ENCODE data around the gene LSR.
"Not testable (repeated sequence)": the region's sequence is repeated elsewhere in the genome, so short reads cannot be mapped to it uniquely, and the experiment has no call there.

LSR gene

GRCh38 chr19:35226748-35227147 is 22.1 kb upstream of the LSR start:
- DNase-seq (ENCODE audit: low read depth), result no peak
- no peak for TF ChIP-seq MYC (IDR thresholded peaks at IDR 0.05; ENCODE audit: low read depth, low read length)
- no peak overlapping the region for H3K4me3 ChIP-seq (ENCODE audit: low read depth, low read length)

GRCh38 chr19:35228177-35228930 is 20.4 kb upstream of the LSR start, which contains the start of gene FAM187B:
FAM187B (minus strand) TSS chr19:35228739; CDS start chr19:35228680, 59 bp downstream.
- TF ChIP-seq MYC (IDR thresholded peaks at IDR 0.05; ENCODE audit: low read depth, low read length), result no peak
- no peak for TF ChIP-seq CTCF (IDR thresholded peaks at IDR 0.05; ENCODE audit: low read depth, low read length)
- no peak for TF ChIP-seq MAX (IDR thresholded peaks at IDR 0.05; ENCODE audit: low read depth, low read length)
- no peak for TF ChIP-seq POLR2A (IDR thresholded peaks at IDR 0.05; ENCODE audit: extremely low read depth, insufficient read length)
- DNase-seq (ENCODE audit: low read depth), result no peak
- H3K4me3 ChIP-seq (ENCODE audit: low read depth, low read length), result no peak within 1 kb of the TSS

GRCh38 chr19:35229601-35230000 is 19.2 kb upstream of the LSR start:
- TF ChIP-seq CTCF (IDR thresholded peaks at IDR 0.05; ENCODE audit: low read depth, low read length) (no peak), MAX (IDR thresholded peaks at IDR 0.05; ENCODE audit: low read depth, low read length) (no peak), MYC (IDR thresholded peaks at IDR 0.05; ENCODE audit: low read depth, low read length) (no peak), POLR2A (IDR thresholded peaks at IDR 0.05; ENCODE audit: extremely low read depth, insufficient read length) (no peak)
- DNase-seq (ENCODE audit: low read depth), result no peak
- no peak overlapping the region for H3K4me3 ChIP-seq (ENCODE audit: low read depth, low read length)

- TF ChIP-seq CTCF (IDR thresholded peaks at IDR 0.05; ENCODE audit: low read depth, low read length) (no peak), MYC (IDR thresholded peaks at IDR 0.05; ENCODE audit: low read depth, low read length) (no peak), POLR2A (IDR thresholded peaks at IDR 0.05; ENCODE audit: extremely low read depth, insufficient read length) (no peak), MAX (IDR thresholded peaks at IDR 0.05; ENCODE audit: low read depth, low read length) (no peak)
- no peak overlapping the region for H3K4me3 ChIP-seq (ENCODE audit: low read depth, low read length)
- DNase-seq (ENCODE audit: low read depth), result no peak
Observed at GRCh38 chr19:35231956-35232645, 16.7 kb upstream of the LSR start.

- no peak overlapping the region for H3K4me3 ChIP-seq (ENCODE audit: low read depth, low read length)
- DNase-seq (ENCODE audit: low read depth), result no peak
- TF ChIP-seq CTCF (IDR thresholded peaks at IDR 0.05; ENCODE audit: low read depth, low read length) (no peak), MAX (IDR thresholded peaks at IDR 0.05; ENCODE audit: low read depth, low read length) (no peak)
Observed at GRCh38 chr19:35232912-35233311, 15.9 kb upstream of the LSR start.

GRCh38 chr19:35236638-35237400 is 12.0 kb upstream of the LSR start:
- no peak overlapping the region for H3K4me3 ChIP-seq (ENCODE audit: low read depth, low read length)
- peak; percentile 16 for DNase-seq (ENCODE audit: low read depth)
- peak; percentile 1 for TF ChIP-seq CTCF (IDR thresholded peaks at IDR 0.05; ENCODE audit: low read depth, low read length)
- no peak for TF ChIP-seq MAX (IDR thresholded peaks at IDR 0.05; ENCODE audit: low read depth, low read length)
- TF ChIP-seq MYC (IDR thresholded peaks at IDR 0.05; ENCODE audit: low read depth, low read length), result no peak
- no peak for TF ChIP-seq POLR2A (IDR thresholded peaks at IDR 0.05; ENCODE audit: extremely low read depth, insufficient read length)

GRCh38 chr19:35239597-35239996 is 9.2 kb upstream of the LSR start:
- DNase-seq (ENCODE audit: low read depth), result not testable (repeated sequence)

More at GRCh38 chr19:35239597-35239996, 9.2 kb upstream of the LSR start:
- H3K4me3 ChIP-seq (ENCODE audit: low read depth, low read length), result not testable (repeated sequence)

Data from NB4 (cell line).